HG02610 (cell line): ENCODE data around the gene EXD3.

Experiments
- ATAC-seq: cut with Tn5 transposase; IDR thresholded peaks from one replicate; pipeline ENCODE4 v1.9.1; 2021; ENCODE audit warnings: mild to moderate bottlenecking, moderate library complexity; ENCODE audit not compliant: unreplicated experiment

EXD3 gene

GRCh38 chr9:137311171-137311985 is 111.6 kb downstream of the EXD3 start:
- no peak for ATAC-seq

GRCh38 chr9:137310189-137311052 is 112.5 kb downstream of the EXD3 start:
- ATAC-seq = no peak

- ATAC-seq = no peak
These were observed 113.4 kb downstream of the EXD3 start for GRCh38 chr9:137309368-137310188.

- ATAC-seq = no peak
These were observed 114.8 kb downstream of the EXD3 start for GRCh38 chr9:137308057-137308619.

GRCh38 chr9:137307255-137308056 is 115.5 kb downstream of the EXD3 start:
- ATAC-seq = no peak

- ATAC-seq = no peak
These were observed 116.1 kb downstream of the EXD3 start for GRCh38 chr9:137306850-137307254.

- ATAC-seq = no peak
These were observed 116.7 kb downstream of the EXD3 start for GRCh38 chr9:137306066-137306849.

DNA sequence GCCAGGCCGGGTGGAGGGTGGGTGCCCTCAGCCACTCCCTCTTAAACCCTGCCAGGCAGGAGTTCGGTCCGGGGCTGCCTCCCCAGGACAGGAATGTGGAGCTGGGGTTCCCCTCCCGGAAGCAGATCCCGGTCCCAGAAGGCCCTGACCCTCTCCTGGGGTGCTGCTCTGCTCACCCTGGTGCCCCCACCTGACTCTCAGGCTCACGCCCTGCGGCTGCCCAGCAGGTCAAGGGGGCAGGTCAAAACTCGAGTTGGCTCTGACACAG is 117.2 kb downstream of the EXD3 start:
- no peak for ATAC-seq

DNA sequence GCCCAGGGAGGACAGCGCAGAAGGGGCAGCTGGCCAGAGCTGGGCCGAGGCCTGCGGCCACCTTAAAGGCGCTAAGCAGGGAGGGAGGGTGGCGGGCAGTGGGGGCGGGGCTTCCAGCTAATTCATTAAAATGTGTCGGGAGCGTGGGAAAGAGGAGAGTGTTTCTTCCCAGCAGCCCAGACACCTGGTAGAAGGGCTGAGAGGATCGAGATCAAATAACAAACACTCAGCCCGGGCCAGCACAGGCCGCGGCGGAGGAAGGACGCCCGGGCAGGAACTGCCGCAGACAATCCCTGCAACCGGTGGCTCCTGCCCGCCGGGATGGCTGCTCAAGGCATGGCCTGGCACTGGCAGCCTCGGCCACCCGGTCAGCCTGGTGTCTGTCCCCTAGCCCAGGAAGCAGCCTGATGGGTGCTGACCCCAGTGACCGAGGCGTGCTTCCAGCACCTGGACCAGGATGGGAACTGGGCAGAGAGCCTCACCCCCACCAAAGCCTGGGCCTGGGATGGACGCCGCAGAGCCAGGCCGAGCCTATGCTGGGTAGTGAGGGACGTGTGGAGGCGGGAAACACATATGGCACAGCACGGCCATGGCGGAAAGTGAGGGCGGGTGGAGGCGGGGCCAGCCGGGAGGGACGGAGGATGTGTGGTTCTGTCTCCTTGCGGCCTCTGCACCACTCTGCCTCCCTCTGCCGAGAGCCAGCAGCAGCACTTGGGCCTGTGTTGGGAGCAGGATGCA is 117.7 kb downstream of the EXD3 start:
- ATAC-seq = no peak

DNA sequence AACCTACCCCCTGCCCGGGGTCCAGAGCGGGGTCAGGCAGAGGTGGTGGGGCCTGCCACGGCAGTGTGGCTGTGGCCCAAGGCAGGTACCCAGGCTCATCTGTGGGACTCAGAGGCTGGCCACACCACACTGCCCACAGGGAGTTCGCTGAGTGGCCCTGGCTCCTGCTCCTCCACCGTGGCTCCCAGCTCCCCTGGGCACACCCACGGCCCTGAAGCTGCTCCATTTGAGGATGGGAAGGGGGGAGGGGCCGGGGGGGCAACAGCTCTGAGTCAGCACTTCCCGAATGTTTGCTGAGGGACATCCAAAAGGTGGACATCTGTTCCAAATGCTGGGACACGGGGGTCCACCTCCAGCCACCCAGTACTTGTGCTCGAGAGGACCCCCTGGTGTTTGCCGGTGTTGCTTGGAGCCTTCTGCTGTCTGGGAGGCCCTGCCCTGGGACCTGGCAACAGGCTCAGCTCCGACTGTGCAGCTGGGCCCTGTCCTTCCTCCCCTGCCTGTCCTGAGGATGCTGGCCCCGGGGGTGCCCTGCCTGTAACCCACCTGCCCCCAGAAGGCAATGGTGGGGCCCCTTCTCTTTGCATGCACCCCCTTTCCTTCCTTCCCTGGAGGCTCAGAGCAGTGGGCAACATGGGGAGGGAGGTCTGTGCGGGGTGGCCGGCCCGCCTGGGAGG is 118.4 kb downstream of the EXD3 start:
- ATAC-seq = no peak

GRCh38 chr9:137303893-137304382 is 119.0 kb downstream of the EXD3 start:
- ATAC-seq = no peak

GRCh38 chr9:137303151-137303892 is 119.6 kb downstream of the EXD3 start:
- ATAC-seq = no peak

GRCh38 chr9:137302449-137303150 is 120.4 kb downstream of the EXD3 start:
- peak; percentile 34 for ATAC-seq

DNA sequence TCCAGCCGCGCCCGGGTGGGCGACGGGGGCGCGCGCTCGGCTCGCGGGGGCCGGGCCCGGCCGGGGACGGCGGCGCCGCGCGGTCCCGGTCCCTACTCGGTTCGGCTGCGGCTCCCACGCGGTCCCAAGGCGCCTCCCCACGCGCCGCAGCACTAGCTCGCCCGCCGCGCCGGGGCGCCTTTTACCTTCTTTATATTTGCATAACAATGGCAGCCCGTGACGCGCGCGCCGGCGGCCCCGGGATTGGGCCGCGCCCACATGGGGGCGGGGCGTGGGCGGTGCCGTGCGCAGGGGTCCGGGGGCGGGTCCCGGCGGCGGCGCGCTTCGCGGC is 120.9 kb downstream of the EXD3 start, which contains the start of gene NRARP:
TSS of gene NRARP (minus strand) at position 154 of the 331 bp plus-strand sequence. CDS start 343 bp downstream, outside the sequence.
- peak; percentile 60 for ATAC-seq

DNA sequence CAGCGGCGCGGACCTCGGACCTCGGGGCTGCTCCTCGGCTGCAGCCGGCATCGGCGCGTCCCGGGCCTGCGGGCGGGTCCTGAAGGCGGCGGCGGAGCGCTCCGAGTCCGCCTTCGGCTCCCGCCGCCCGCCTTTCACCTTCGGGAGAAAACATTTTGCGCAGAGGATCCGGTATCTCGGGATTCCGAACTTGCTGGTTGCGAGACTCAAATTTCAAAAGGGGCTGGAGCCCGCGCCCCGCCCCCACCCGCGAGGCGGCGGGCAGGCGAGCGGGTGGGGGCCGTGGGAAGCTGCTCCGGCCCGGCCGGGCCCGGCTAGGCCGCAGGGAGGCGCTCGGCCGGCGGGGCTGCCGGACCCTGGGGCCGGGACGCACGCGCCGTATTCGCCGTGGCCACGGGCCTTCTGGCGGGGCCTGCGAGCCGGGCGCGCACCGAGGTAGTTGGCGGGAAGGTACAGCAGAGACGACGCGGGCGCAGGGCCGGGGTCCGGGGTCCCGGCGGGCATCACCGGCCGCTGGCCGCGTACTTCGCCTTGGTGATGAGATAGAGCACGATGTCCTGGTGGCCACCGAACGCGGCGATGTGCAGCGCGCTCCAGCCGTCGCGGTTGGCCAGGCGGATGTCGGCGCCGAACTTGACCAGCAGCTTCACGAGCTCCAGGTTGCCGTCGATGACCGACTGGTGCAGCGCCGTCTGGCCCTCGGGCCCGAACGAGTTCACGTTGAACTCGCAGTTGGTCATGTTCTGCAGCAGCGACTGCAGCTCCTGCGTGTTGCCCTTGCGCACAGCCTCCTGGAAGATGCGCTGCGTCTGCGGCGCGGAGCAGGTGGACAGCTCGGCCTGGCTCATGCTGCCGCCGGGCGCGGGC is 121.6 kb downstream of the EXD3 start:
- ATAC-seq = no peak

GRCh38 chr9:137300567-137301080 is 122.3 kb downstream of the EXD3 start:
- ATAC-seq = no peak
